8988T (cell line): ENCODE results near the gene CD248.
"Not testable (repeated sequence)": the region's sequence is repeated elsewhere in the genome, so short reads cannot be mapped to it uniquely, and the experiment has no call there.

Experiments
- DNase-seq: peaks from one replicate; pipeline ENCODE4 v3.0.0; 2011

The CD248 gene

GRCh38 chr11:66328031-66328301, 11.1 kb upstream of the CD248 start:
- peak; percentile 24 for DNase-seq

- peak; percentile 82 for DNase-seq
Measured at GRCh38 chr11:66327171-66328030, 10.6 kb upstream of the CD248 start.

GRCh38 chr11:66326261-66327111, 9.6 kb upstream of the CD248 start:
- peak; percentile 58 for DNase-seq

- DNase-seq = no peak
Measured at GRCh38 chr11:66325263-66325671, 8.4 kb upstream of the CD248 start.

GRCh38 chr11:66324664-66325063, 7.8 kb upstream of the CD248 start:
- DNase-seq = no peak

GRCh38 chr11:66323684-66324083, 6.8 kb upstream of the CD248 start:
- DNase-seq = no peak

GRCh38 chr11:66322732-66323427, 6.0 kb upstream of the CD248 start:
- DNase-seq = no peak

- DNase-seq = no peak
Measured at GRCh38 chr11:66321606-66322005, 4.8 kb upstream of the CD248 start.

GRCh38 chr11:66320748-66321147, 3.9 kb upstream of the CD248 start:
- not testable (repeated sequence) for DNase-seq

GRCh38 chr11:66320289-66320688, 3.4 kb upstream of the CD248 start:
- not testable (repeated sequence) for DNase-seq

- no peak for DNase-seq
Measured at GRCh38 chr11:66318600-66318970, 1.7 kb upstream of the CD248 start.

- no peak for DNase-seq
Measured at GRCh38 chr11:66317723-66318599, 1.1 kb upstream of the CD248 start.

- no peak for DNase-seq
Measured at GRCh38 chr11:66317322-66317722, 478 bp upstream of the CD248 start.

GRCh38 chr11:66315921-66316811, 678 bp downstream of the CD248 start:
- no peak for DNase-seq

- no peak for DNase-seq
Measured at GRCh38 chr11:66315498-66315885, 1.4 kb downstream of the CD248 start.

GRCh38 chr11:66314561-66315497, 2.0 kb downstream of the CD248 start:
- no peak for DNase-seq

GRCh38 chr11:66314186-66314501, 2.7 kb downstream of the CD248 start:
- DNase-seq = no peak

GRCh38 chr11:66313321-66314185, 3.3 kb downstream of the CD248 start:
- DNase-seq = no peak

- DNase-seq = peak; percentile 99
Measured at GRCh38 chr11:66312549-66313320, 4.1 kb downstream of the CD248 start.
